ENCODE measurements around the gene ABHD2.

Gene ABHD2

DNA sequence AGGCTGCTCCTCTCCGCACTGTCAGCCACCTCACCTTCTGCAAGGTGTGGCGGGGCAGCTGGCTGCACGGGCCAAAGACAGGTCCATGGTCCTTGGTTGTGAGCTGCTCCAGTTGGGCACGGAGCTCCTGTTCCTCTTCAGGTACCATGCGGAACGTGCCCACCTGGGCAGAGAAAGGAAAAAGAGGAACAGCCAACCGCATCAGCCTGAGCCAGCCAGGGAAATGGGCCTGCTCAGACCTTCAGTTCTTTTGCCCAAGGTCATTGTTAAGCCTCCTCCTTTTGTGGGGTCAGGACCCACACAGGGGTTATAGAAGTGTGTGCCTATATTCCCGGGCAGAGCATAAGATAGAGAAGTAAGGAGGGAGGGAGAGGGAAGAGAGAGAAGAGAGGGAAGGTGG is 130.3 kb downstream of the ABHD2 start:
- TF ChIP-seq FOXP2 (optimal IDR thresholded peaks at IDR 0.05; ENCODE audit: borderline replicate concordance, extremely low read depth, extremely low read length, insufficient read depth) (no peak), SIN3A (IDR thresholded peaks at IDR 0.05; ENCODE audit: borderline replicate concordance, insufficient read depth, low read length) (no peak), TAF1 (IDR thresholded peaks at IDR 0.05; ENCODE audit: borderline replicate concordance, insufficient read depth, low read length) (no peak), POLR2AphosphoS5 (IDR thresholded peaks at IDR 0.05; ENCODE audit: low read depth, low read length) (no peak)
- TF ChIP-seq, protein P1, sequence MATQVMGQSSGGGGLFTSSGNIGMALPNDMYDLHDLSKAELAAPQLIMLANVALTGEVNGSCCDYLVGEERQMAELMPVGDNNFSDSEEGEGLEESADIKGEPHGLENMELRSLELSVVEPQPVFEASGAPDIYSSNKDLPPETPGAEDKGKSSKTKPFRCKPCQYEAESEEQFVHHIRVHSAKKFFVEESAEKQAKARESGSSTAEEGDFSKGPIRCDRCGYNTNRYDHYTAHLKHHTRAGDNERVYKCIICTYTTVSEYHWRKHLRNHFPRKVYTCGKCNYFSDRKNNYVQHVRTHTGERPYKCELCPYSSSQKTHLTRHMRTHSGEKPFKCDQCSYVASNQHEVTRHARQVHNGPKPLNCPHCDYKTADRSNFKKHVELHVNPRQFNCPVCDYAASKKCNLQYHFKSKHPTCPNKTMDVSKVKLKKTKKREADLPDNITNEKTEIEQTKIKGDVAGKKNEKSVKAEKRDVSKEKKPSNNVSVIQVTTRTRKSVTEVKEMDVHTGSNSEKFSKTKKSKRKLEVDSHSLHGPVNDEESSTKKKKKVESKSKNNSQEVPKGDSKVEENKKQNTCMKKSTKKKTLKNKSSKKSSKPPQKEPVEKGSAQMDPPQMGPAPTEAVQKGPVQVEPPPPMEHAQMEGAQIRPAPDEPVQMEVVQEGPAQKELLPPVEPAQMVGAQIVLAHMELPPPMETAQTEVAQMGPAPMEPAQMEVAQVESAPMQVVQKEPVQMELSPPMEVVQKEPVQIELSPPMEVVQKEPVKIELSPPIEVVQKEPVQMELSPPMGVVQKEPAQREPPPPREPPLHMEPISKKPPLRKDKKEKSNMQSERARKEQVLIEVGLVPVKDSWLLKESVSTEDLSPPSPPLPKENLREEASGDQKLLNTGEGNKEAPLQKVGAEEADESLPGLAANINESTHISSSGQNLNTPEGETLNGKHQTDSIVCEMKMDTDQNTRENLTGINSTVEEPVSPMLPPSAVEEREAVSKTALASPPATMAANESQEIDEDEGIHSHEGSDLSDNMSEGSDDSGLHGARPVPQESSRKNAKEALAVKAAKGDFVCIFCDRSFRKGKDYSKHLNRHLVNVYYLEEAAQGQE (IDR thresholded peaks at IDR 0.05; ENCODE audit: insufficient read depth in 1 of 2, low read depth in 2 of 2, low read length in 2 of 2), result no peak

DNA sequence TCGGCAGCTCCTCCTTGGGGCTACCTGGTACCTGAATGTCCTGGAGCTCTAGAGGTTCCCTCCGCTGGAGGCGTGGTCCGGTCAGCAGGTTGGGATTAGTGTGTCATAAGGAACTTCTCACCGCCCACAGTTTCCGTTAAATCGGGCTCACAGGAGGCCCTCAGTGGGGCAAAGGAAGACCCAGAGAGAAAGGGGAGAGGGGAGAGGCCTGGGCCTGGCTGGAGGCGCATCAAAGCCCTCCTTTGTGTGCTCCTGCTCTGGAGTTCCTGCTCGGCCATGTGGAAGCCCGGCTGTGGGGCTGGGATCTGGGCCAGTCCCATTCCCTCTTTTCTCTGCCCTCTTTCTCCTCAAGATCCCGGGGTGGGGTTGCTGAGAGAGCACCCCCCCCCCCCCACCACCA is 133.3 kb downstream of the ABHD2 start, which contains the start of gene RLBP1:
Gene RLBP1, minus strand, starts transcription at position 37 of the 400 bp plus-strand sequence. CDS start 2,604 bp downstream, outside the sequence.
- TF ChIP-seq POLR2AphosphoS5 (IDR thresholded peaks at IDR 0.05; ENCODE audit: low read depth, low read length), result no peak
- TF ChIP-seq FOXP2 (optimal IDR thresholded peaks at IDR 0.05; ENCODE audit: borderline replicate concordance, extremely low read depth, extremely low read length, insufficient read depth), result no peak

DNA sequence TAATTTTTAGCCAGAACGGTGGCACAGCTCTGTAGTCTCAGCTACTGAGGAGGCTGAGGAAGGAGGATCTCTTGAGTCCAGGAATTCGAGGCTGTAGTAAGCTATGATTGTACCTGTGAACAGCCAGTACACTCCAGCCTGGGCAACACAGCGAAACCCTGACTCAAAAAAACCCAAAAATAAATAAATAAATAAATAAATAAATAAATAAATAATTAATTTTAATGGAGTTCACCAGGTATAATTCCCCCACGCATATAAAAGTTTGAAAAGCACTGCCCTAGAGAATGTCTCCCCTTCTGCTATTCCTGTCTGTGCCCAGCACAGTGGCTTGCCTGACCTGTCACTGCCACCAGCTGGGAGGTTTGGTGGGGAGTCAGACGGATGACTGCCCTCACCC is 137.3 kb downstream of the ABHD2 start:
- TF ChIP-seq FOXP2 (optimal IDR thresholded peaks at IDR 0.05; ENCODE audit: borderline replicate concordance, extremely low read depth, extremely low read length, insufficient read depth) (no peak), SIN3A (IDR thresholded peaks at IDR 0.05; ENCODE audit: borderline replicate concordance, insufficient read depth, low read length) (no peak), TAF1 (IDR thresholded peaks at IDR 0.05; ENCODE audit: borderline replicate concordance, insufficient read depth, low read length) (no peak)
- TF ChIP-seq, protein P1 (IDR thresholded peaks at IDR 0.05; ENCODE audit: insufficient read depth in 1 of 2, low read depth in 2 of 2, low read length in 2 of 2), result no peak

DNA sequence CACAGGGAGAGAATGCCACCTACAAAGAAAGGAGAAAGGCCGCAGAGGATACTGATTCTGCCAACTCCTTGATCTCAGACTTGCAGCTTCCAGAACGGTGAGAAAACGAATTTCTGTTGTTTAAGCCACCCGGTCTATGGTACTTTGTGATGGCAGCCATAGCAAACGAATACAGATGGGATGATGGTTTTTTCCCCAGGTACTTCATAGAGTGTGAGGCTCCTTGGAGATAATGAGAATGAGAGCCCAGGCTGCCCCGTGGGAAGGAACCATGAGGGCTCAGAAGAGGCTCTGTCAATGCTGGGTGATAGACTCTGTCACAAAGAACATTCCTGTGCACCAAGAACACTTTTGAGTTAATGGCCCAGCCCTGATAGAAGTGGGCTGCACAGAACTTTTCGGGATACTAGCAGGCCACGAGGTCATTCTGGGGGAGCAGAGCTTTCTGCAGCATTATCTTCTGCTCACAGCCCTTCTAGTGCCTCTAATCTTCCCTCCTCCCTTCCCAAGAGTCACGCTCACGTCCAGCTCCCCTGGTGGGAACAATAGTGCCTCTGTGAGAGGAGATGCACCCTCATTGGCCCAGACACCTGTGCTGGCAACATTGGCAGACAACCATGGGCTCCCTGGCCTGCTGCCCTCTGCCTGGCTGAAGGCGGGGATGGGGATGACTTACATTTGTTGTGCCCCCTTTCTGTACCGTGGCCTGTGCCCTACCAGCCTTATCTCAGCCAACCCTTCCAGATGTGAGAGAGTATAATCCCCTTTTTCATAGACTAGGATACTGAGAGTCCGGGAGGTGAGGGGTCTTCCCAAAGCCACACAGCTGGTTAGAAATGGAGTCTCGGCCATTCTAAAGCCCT is 138.3 kb downstream of the ABHD2 start:
- TF ChIP-seq, protein P1 (IDR thresholded peaks at IDR 0.05; ENCODE audit: insufficient read depth in 1 of 2, low read depth in 2 of 2, low read length in 2 of 2), result no peak
- TF ChIP-seq POLR2AphosphoS5 (IDR thresholded peaks at IDR 0.05; ENCODE audit: low read depth, low read length) (no peak), FOXP2 (optimal IDR thresholded peaks at IDR 0.05; ENCODE audit: borderline replicate concordance, extremely low read depth, extremely low read length, insufficient read depth) (no peak), TAF1 (IDR thresholded peaks at IDR 0.05; ENCODE audit: borderline replicate concordance, insufficient read depth, low read length) (no peak), SIN3A (IDR thresholded peaks at IDR 0.05; ENCODE audit: borderline replicate concordance, insufficient read depth, low read length) (no peak)

DNA sequence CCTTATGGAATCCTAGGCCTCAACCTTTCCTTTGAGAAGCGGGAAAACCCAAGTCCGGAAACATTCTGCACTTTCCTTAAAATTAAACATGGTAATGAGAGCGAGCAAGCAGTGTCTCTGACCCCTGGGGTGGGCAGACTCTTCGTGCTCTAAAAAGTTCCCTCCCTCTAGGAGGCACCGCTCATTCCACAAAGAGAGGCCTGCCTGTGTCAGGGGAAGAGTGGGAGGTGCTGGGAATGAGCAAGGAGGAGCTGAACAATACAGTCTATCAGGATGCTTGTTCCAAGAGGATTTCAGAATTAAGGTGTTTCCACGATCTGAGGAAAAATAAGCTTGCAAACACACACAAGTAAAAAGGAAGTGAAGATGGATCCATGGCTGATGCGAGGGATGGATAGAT is 139.2 kb downstream of the ABHD2 start:
- TF ChIP-seq POLR2AphosphoS5 (IDR thresholded peaks at IDR 0.05; ENCODE audit: low read depth, low read length) (no peak), FOXP2 (optimal IDR thresholded peaks at IDR 0.05; ENCODE audit: borderline replicate concordance, extremely low read depth, extremely low read length, insufficient read depth) (no peak), TAF1 (IDR thresholded peaks at IDR 0.05; ENCODE audit: borderline replicate concordance, insufficient read depth, low read length) (no peak), SIN3A (IDR thresholded peaks at IDR 0.05; ENCODE audit: borderline replicate concordance, insufficient read depth, low read length) (no peak)

DNA sequence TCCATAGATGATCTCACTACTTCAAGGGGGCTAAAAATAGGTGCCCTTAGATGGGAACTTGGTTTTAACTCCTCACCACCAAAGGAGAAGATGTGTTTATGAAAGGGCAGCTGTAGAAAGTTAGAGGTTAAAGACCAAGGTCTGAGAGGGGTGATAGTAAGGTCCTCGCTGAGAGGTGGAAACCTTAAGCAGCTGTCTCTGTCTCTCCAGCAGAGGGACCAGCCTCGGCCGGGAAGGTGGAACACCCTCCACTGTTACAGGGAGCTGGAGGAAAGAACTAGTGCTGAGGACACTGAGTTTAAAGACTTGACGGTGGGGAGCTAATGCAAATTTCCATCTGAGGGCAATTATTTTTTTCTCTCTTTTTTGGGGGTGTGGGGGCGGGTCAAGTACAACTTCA is 142.0 kb downstream of the ABHD2 start:
- TF ChIP-seq POLR2AphosphoS5 (IDR thresholded peaks at IDR 0.05; ENCODE audit: low read depth, low read length) (no peak), TAF1 (IDR thresholded peaks at IDR 0.05; ENCODE audit: borderline replicate concordance, insufficient read depth, low read length) (no peak), FOXP2 (optimal IDR thresholded peaks at IDR 0.05; ENCODE audit: borderline replicate concordance, extremely low read depth, extremely low read length, insufficient read depth) (no peak)
